Hematopoietic multipotent progenitor cell treated with erythropoietin and hydrocortisone succinate and interleukin-3 and kit ligand, for 8 days (in vitro differentiated cells): ENCODE results near the gene GRIN2A.

Experiments
- DNase-seq: peaks from one replicate; pipeline ENCODE4 v3.0.0-alpha.2; 2015

The GRIN2A gene

GRCh38 chr16:9957002-9957401 lies 225.2 kb downstream of the GRIN2A start:
- no peak for DNase-seq

- no peak for DNase-seq
Observed at GRCh38 chr16:9955677-9956076, 226.6 kb downstream of the GRIN2A start.

GRCh38 chr16:9953908-9954570 lies 228.2 kb downstream of the GRIN2A start:
- DNase-seq = no peak

- DNase-seq = no peak
Observed at GRCh38 chr16:9950658-9951057, 231.6 kb downstream of the GRIN2A start.

- DNase-seq = no peak
Observed at GRCh38 chr16:9949396-9949795, 232.8 kb downstream of the GRIN2A start.

GRCh38 chr16:9948933-9949332 lies 233.3 kb downstream of the GRIN2A start:
- DNase-seq = no peak

GRCh38 chr16:9946022-9946720 lies 236.1 kb downstream of the GRIN2A start:
- DNase-seq = no peak

- DNase-seq = no peak
Observed at GRCh38 chr16:9943121-9943520, 239.1 kb downstream of the GRIN2A start.

- no peak for DNase-seq
Observed at GRCh38 chr16:9941245-9941644, 241.0 kb downstream of the GRIN2A start.

- no peak for DNase-seq
Observed at GRCh38 chr16:9934723-9935508, 247.3 kb downstream of the GRIN2A start.

- DNase-seq = no peak
Observed at GRCh38 chr16:9932919-9933653, 249.1 kb downstream of the GRIN2A start.

GRCh38 chr16:9932000-9932399 lies 250.2 kb downstream of the GRIN2A start:
- no peak for DNase-seq

GRCh38 chr16:9929836-9930235 lies 252.4 kb downstream of the GRIN2A start:
- DNase-seq = no peak

GRCh38 chr16:9929313-9929712 lies 252.9 kb downstream of the GRIN2A start:
- no peak for DNase-seq

- DNase-seq = no peak
Observed at GRCh38 chr16:9922441-9922840, 259.8 kb downstream of the GRIN2A start.

- DNase-seq = no peak
Observed at GRCh38 chr16:9921997-9922396, 260.2 kb downstream of the GRIN2A start.

GRCh38 chr16:9919460-9919859 lies 262.8 kb downstream of the GRIN2A start:
- DNase-seq = no peak

- DNase-seq = no peak
Observed at GRCh38 chr16:9917691-9918090, 264.5 kb downstream of the GRIN2A start.

GRCh38 chr16:9913604-9914326 lies 268.5 kb downstream of the GRIN2A start:
- no peak for DNase-seq

GRCh38 chr16:9911989-9912388 lies 270.2 kb downstream of the GRIN2A start:
- no peak for DNase-seq

- DNase-seq = no peak
Observed at GRCh38 chr16:9911231-9911630, 271.0 kb downstream of the GRIN2A start.

GRCh38 chr16:9909072-9909825 lies 273.0 kb downstream of the GRIN2A start:
- DNase-seq = no peak
